NB4 (cell line): Measurements from ENCODE around the gene FCER2.

ENCODE experiments used
- CTCF ChIP-seq: IDR thresholded peaks from one replicate; pipeline ENCODE4 v1.5.1; 2012; ENCODE audit warnings: low read depth, low read length
- MAX ChIP-seq: IDR thresholded peaks from 2 replicates; pipeline ENCODE4 v1.6.1; 2011; ENCODE audit warnings: low read depth, low read length
- POLR2A ChIP-seq: IDR thresholded peaks from 2 replicates; pipeline ENCODE4 v1.6.1; 2011; ENCODE audit warnings: mild to moderate bottlenecking; ENCODE audit not compliant: insufficient read length; ENCODE audit errors: extremely low read depth

- TF ChIP-seq CTCF (no peak), POLR2A (no peak), MAX (no peak)
These were observed 25.6 kb downstream of the FCER2 start for GRCh38 chr19:7676376-7676775.
